ENCODE results near the gene ESRP2. TPM values are rescaled to one million over a fixed set of nuclear protein-coding genes. Genes with fewer than 3 reads are reported as not detected.

The ESRP2 gene
- total RNA-seq, 4 donors from 2014 or later = 0.42 to 2.4 (median 1.2) TPM

- no peaks in the 10 kb centered on the region for H3K27me3 ChIP-seq
- TF ChIP-seq EP300 (IDR thresholded peaks at IDR 0.05) = peak in 1 of 2 donors; percentile 18
- TF ChIP-seq CTCF (IDR thresholded peaks at IDR 0.05) = no peak
- no peak for TF ChIP-seq POLR2A (IDR thresholded peaks at IDR 0.05)
- no peaks in the 10 kb centered on the region for H3K4me1 ChIP-seq
- no peak overlapping the region for H3K27ac ChIP-seq
- no peak for DNase-seq (ENCODE audit: low spot score in 2 of 2)
- no peak overlapping the region for H3K4me3 ChIP-seq
- peaks cover 0 to 81% (median 11%) of the 10 kb centered on the region in 3 donors for H3K36me3 ChIP-seq
- WGBS, 2 donors = 49 to 51% methylated on average over 1 of the region's 1 CpG
- H3K9me3 ChIP-seq = no peaks in the 10 kb centered on the region
These were observed 45.8 kb downstream of the ESRP2 start for GRCh38 chr16:68190081-68190480.

GRCh38 chr16:68188170-68188569 is 47.8 kb downstream of the ESRP2 start:
- DNase-seq (ENCODE audit: low spot score in 2 of 2) = no peak
- Histone ChIP-seq H3K4me3 (no peak overlapping the region), H3K9me3 (no peaks in the 10 kb centered on the region), H3K27ac (no peak overlapping the region), H3K27me3 (no peaks in the 10 kb centered on the region), H3K4me1 (no peaks in the 10 kb centered on the region), H3K36me3 (peaks cover 0 to 97% (median 11%) of the 10 kb centered on the region in 3 donors)
- WGBS, 2 donors = 96 to 100% methylated on average over 5 to 10 of the region's 10 CpGs
- no peak for TF ChIP-seq POLR2A (IDR thresholded peaks at IDR 0.05)

GRCh38 chr16:68187505-68187904 is 48.4 kb downstream of the ESRP2 start:
- no peak overlapping the region for H3K4me3 ChIP-seq
- no peak overlapping the region for H3K27ac ChIP-seq
- H3K27me3 ChIP-seq = no peaks in the 10 kb centered on the region
- no peaks in the 10 kb centered on the region for H3K9me3 ChIP-seq
- TF ChIP-seq POLR2A (IDR thresholded peaks at IDR 0.05) = no peak
- no peak for TF ChIP-seq CTCF (IDR thresholded peaks at IDR 0.05)
- TF ChIP-seq EP300 (IDR thresholded peaks at IDR 0.05) = no peak
- WGBS, 2 donors = 100% methylated on average over 2 of the region's 2 CpGs
- H3K36me3 ChIP-seq = peaks cover 0 to 97% (median 11%) of the 10 kb centered on the region in 3 donors
- DNase-seq (ENCODE audit: low spot score in 2 of 2) = no peak
- no peaks in the 10 kb centered on the region for H3K4me1 ChIP-seq

- no peaks in the 10 kb centered on the region for H3K27me3 ChIP-seq
- no peak overlapping the region for H3K27ac ChIP-seq
- WGBS, 2 donors = 95 to 100% methylated on average over 5 to 7 of the region's 7 CpGs
- TF ChIP-seq EP300 (IDR thresholded peaks at IDR 0.05) (no peak), POLR2A (IDR thresholded peaks at IDR 0.05) (no peak), CTCF (IDR thresholded peaks at IDR 0.05) (no peak)
- H3K9me3 ChIP-seq = no peaks in the 10 kb centered on the region
- peaks cover 0 to 99% (median 11%) of the 10 kb centered on the region in 3 donors for H3K36me3 ChIP-seq
- H3K4me3 ChIP-seq = no peak overlapping the region
- H3K4me1 ChIP-seq = no peaks in the 10 kb centered on the region
- no peak for DNase-seq (ENCODE audit: low spot score in 2 of 2)
These were observed 49.0 kb downstream of the ESRP2 start for GRCh38 chr16:68186877-68187276.

- Histone ChIP-seq H3K4me1 (no peaks in the 10 kb centered on the region), H3K27me3 (no peaks in the 10 kb centered on the region), H3K4me3 (no peak overlapping the region), H3K9me3 (no peaks in the 10 kb centered on the region), H3K27ac (no peak overlapping the region), H3K36me3 (peaks cover 0 to 95% (median 7%) of the 10 kb centered on the region in 3 donors)
- no peak for DNase-seq (ENCODE audit: low spot score in 2 of 2)
- WGBS, 2 donors = 91 to 93% methylated on average over 3 of the region's 3 CpGs
- TF ChIP-seq EP300 (IDR thresholded peaks at IDR 0.05) (no peak), CTCF (IDR thresholded peaks at IDR 0.05) (no peak), POLR2A (IDR thresholded peaks at IDR 0.05) (no peak)
These were observed 52.9 kb downstream of the ESRP2 start for GRCh38 chr16:68183046-68183445.

GRCh38 chr16:68179855-68180254 is 56.1 kb downstream of the ESRP2 start:
- TF ChIP-seq POLR2A (IDR thresholded peaks at IDR 0.05) (no peak), CTCF (IDR thresholded peaks at IDR 0.05) (no peak), EP300 (IDR thresholded peaks at IDR 0.05) (no peak)
- H3K27me3 ChIP-seq = no peaks in the 10 kb centered on the region
- H3K27ac ChIP-seq = no peak overlapping the region
- H3K9me3 ChIP-seq = no peaks in the 10 kb centered on the region
- H3K4me3 ChIP-seq = no peak overlapping the region
- DNase-seq (ENCODE audit: low spot score in 2 of 2) = no peak
- 92 to 98% methylated on average over 4 of the region's 4 CpGs for WGBS, 2 donors
- peaks cover 0 to 79% (median 0%) of the 10 kb centered on the region in 3 donors for H3K36me3 ChIP-seq
- H3K4me1 ChIP-seq = no peaks in the 10 kb centered on the region

Data from tibial nerve (tissue), 4 donors.